MCF 10A (cell line): Measurements from ENCODE around the gene GARIN5A. TPM values are rescaled to one million over a fixed set of nuclear protein-coding genes. Genes with fewer than 3 reads are reported as not detected.

ENCODE experiments used
- BruUV-seq: library from RNA; stranded (reverse); fragments of 400-500 nt; replicated peaks from 2 replicates; lab custom pipeline; 2021; lab: Mats Ljungman, UMichigan
- CTCF ChIA-PET: fragments of 300-600 bp; sonication (Branson Sonifier 250); formaldehyde crosslinking; extraction: SDS; loops from one replicate; lab custom pipeline; 2021; ENCODE audit warnings: antibody characterized with exemption, inconsistent platforms; lab: Yijun Ruan, JAX
- POLR2A ChIA-PET: fragments of 300-600, 350-650 bp; sonication (Branson Sonifier 250); formaldehyde crosslinking; extraction: SDS; loops from one replicate; lab custom pipeline; 2020; ENCODE audit warnings: antibody characterized with exemption, inconsistent platforms; lab: Yijun Ruan, JAX
- DNase-seq: peaks from one replicate; pipeline ENCODE4 v3.0.0-alpha.2; 2018; ENCODE audit not compliant: unreplicated experiment
- H3K27ac Mint-ChIP-seq: one replicate; pipeline ENCODE4 v1.8.0; 2022; ENCODE audit warnings: mild to moderate bottlenecking, low read depth, mixed read lengths; ENCODE audit not compliant: unreplicated experiment
- H3K27me3 Mint-ChIP-seq: one replicate; pipeline ENCODE4 v1.8.0; 2022; ENCODE audit warnings: mixed read lengths; ENCODE audit not compliant: insufficient read depth, unreplicated experiment
- H3K36me3 Mint-ChIP-seq: one replicate; pipeline ENCODE4 v1.8.0; 2022; ENCODE audit warnings: mild to moderate bottlenecking, moderate library complexity, mixed read lengths; ENCODE audit not compliant: insufficient read depth, unreplicated experiment
- H3K4me1 Mint-ChIP-seq: one replicate; pipeline ENCODE4 v1.8.0; 2022; ENCODE audit warnings: mixed read lengths; ENCODE audit not compliant: insufficient read depth, unreplicated experiment
- H3K4me3 Mint-ChIP-seq: one replicate; pipeline ENCODE4 v1.8.0; 2022; ENCODE audit warnings: mild to moderate bottlenecking, moderate library complexity, mixed read lengths; ENCODE audit not compliant: unreplicated experiment
- H3K9me3 Mint-ChIP-seq: one replicate; pipeline ENCODE4 v1.8.0; 2022; ENCODE audit warnings: mixed read lengths; ENCODE audit not compliant: unreplicated experiment
- CTCF ChIP-seq: fragments of 200-600 bp; IDR thresholded peaks from one replicate; pipeline ENCODE4 v1.8.0; 2022; ENCODE audit warnings: antibody characterized with exemption, mild to moderate bottlenecking; ENCODE audit not compliant: unreplicated experiment
- intact Hi-C: fragments of 100-400 bp; cut with micrococcal nuclease; formaldehyde crosslinking; loops from 2 replicates; pipeline ENCODE4 v1.14.1; 2022
- total RNA-seq: library from RNA; stranded (reverse); gene quantifications from 2 replicates; pipeline ENCODE4 v1.2.3, GENCODE V29; 2022

The GARIN5A gene
- total RNA-seq, 1 experiment from 2014 or later = 1.5 TPM

GRCh38 chr19:50519006-50519575 lies 42.4 kb upstream of the GARIN5A start:
- TF ChIP-seq CTCF = no peak
- no peak for DNase-seq
- Mint-ChIP-seq H3K27me3 (no peaks in the 10 kb centered on the region), H3K4me1 (no peaks in the 10 kb centered on the region), H3K27ac (no peak overlapping the region), H3K4me3 (no peak overlapping the region), H3K9me3 (no peaks in the 10 kb centered on the region), H3K36me3 (no peaks in the 10 kb centered on the region)
- intact Hi-C loops = no loop called here
- CTCF ChIA-PET = interaction anchor here (0.6 to 1.7 kb wide), 3 partner anchors 15 to 152 kb away, joined by 4 to 7 read pairs (median 6); no protein-coding TSS in a partner anchor
- no TSS peak for BruUV-seq
- POLR2A ChIA-PET = no interaction called here

- H3K4me1 Mint-ChIP-seq = no peaks in the 10 kb centered on the region
- ChIA-PET CTCF (interaction anchor here (0.6 to 1.7 kb wide), 3 partner anchors 16 to 152 kb away, joined by 4 to 7 read pairs (median 6); no protein-coding TSS in a partner anchor), POLR2A (interaction anchor here (0.6 kb wide), 1 partner anchor 196 kb away, joined by 3 read pairs; no protein-coding TSS in a partner anchor)
- no TSS peak for BruUV-seq
- no peaks in the 10 kb centered on the region for H3K9me3 Mint-ChIP-seq
- no peak for TF ChIP-seq CTCF
- H3K36me3 Mint-ChIP-seq = no peaks in the 10 kb centered on the region
- H3K27me3 Mint-ChIP-seq = no peaks in the 10 kb centered on the region
- intact Hi-C loops = no loop called here
- H3K4me3 Mint-ChIP-seq = no peak overlapping the region
- DNase-seq = no peak
- H3K27ac Mint-ChIP-seq = no peak overlapping the region
These were observed 41.7 kb upstream of the GARIN5A start for GRCh38 chr19:50518091-50519005.

GRCh38 chr19:50517704-50518075 lies 41.0 kb upstream of the GARIN5A start:
- DNase-seq = no peak
- Mint-ChIP-seq H3K36me3 (no peaks in the 10 kb centered on the region), H3K4me3 (no peak overlapping the region), H3K27me3 (no peaks in the 10 kb centered on the region), H3K9me3 (no peaks in the 10 kb centered on the region), H3K4me1 (no peaks in the 10 kb centered on the region), H3K27ac (no peak overlapping the region)
- intact Hi-C loops = no loop called here
- no peak for TF ChIP-seq CTCF
- ChIA-PET POLR2A (interaction anchor here (0.6 kb wide), 1 partner anchor 197 kb away, joined by 3 read pairs; no protein-coding TSS in a partner anchor), CTCF (interaction anchor here (1.7 kb wide), 1 partner anchor 20 kb away, joined by 7 read pairs; no protein-coding TSS in a partner anchor)
- BruUV-seq = no TSS peak
